K562 (cell line): ENCODE results near the gene IGSF21. TPM values are rescaled to one million over a fixed set of nuclear protein-coding genes. Genes with fewer than 3 reads are reported as not detected.

ENCODE experiments used
- ARID3B ChIP-seq: fragments of 250-450 bp; sonication (Bioruptor Pico); IDR thresholded peaks from 2 replicates; pipeline ENCODE4 v1.4.0; 2020; ENCODE audit warnings: borderline replicate concordance
- CTCFL ChIP-seq: IDR thresholded peaks from 2 replicates; pipeline ENCODE4 v1.6.1; 2011; ENCODE audit warnings: borderline replicate concordance, low read depth, mild to moderate bottlenecking, moderate library complexity, low read length; ENCODE audit not compliant: insufficient read depth, poor library complexity, severe bottlenecking
- KAT7 ChIP-seq: sonication (generic); formaldehyde crosslinking; IDR thresholded peaks from 2 replicates; pipeline ENCODE4 v1.8.0; 2022; ENCODE audit warnings: missing genetic modification reagents, mild to moderate bottlenecking, borderline replicate concordance
- THAP7 ChIP-seq: fragments of 250-450 bp; sonication (Bioruptor Pico); IDR thresholded peaks from 2 replicates; pipeline ENCODE4 v1.5.0; 2021
- polyA plus RNA-seq, 8 experiments: library from polyadenylated mRNA; depleted of rRNA in 4 of 8; stranded (reverse) in 5 of 8; unstranded in 3 of 8; fragments of >200 nt; fragmentation: Nextera tagmentation in 2 of 8; fragmentation: Illumina TruSeq in 1 of 8; extraction: Ambion mirVana in 2 of 8; extraction: Trizol in 1 of 8; gene quantifications; 2 replicates each; pipeline versions ENCODE4 v1.2.1 to v1.2.3, GENCODE V29; 2011 to 2014; ENCODE audit warnings: inconsistent platforms in 1 of 8, missing spikeins in 1 of 8
- total RNA-seq, 7 experiments: library from RNA; depleted of rRNA in 6 of 7; stranded (reverse); fragments of >200 nt in 6 of 7; fragmentation: Illumina TruSeq in 2 of 7; extraction: Trizol in 2 of 7; gene quantifications; 2 replicates each; pipeline versions ENCODE4 v1.2.1 to v1.2.3, GENCODE V29; 2011 to 2021; ENCODE audit warnings: low replicate concordance in 1 of 7

The IGSF21 gene
- total and polyA plus RNA-seq, 9 of the 15 experiments (the other 6 are each of a cell fraction or from before 2014, with no cell fraction given) = not detected

GRCh38 chr1:18151436-18152122 is 44.0 kb downstream of the IGSF21 start (continued):
- TF ChIP-seq ARID3B (CRISPR knock-in tag) (no peak), KAT7 (CRISPR knock-in tag) (no peak), CTCFL (no peak), THAP7 (CRISPR knock-in tag) (no peak)
